HEK293T (cell line): Measurements from ENCODE around the gene ACOXL.

Experiments used
- ARNT ChIP-seq: fragments of 450-650 bp; IDR thresholded peaks from 2 replicates; pipeline ENCODE4 v1.6.1; 2017; ENCODE audit warnings: mild to moderate bottlenecking
- BHLHE40 ChIP-seq: fragments of 450-650 bp; IDR thresholded peaks from 2 replicates; pipeline ENCODE4 v1.6.1; 2016; ENCODE audit warnings: mild to moderate bottlenecking, moderate library complexity, borderline replicate concordance
- CTBP1 ChIP-seq: fragments of 450-650 bp; IDR thresholded peaks from 2 replicates; pipeline ENCODE4 v1.6.1; 2016; ENCODE audit warnings: borderline replicate concordance
- ELF4 ChIP-seq: fragments of 450-650 bp; IDR thresholded peaks from 2 replicates; pipeline ENCODE4 v1.6.1; 2017; ENCODE audit warnings: antibody characterized with exemption
- FOXA1 ChIP-seq: fragments of 450-650 bp; IDR thresholded peaks from 2 replicates; pipeline ENCODE4 v1.6.1; 2016; ENCODE audit warnings: mild to moderate bottlenecking
- HDGF ChIP-seq: fragments of 450-650 bp; IDR thresholded peaks from 2 replicates; pipeline ENCODE4 v1.6.1; 2017; ENCODE audit warnings: antibody characterized with exemption, borderline replicate concordance
- LEF1 ChIP-seq: fragments of 450-650 bp; IDR thresholded peaks from 2 replicates; pipeline ENCODE4 v1.6.1; 2017; ENCODE audit warnings: mild to moderate bottlenecking, borderline replicate concordance
- NFRKB ChIP-seq: fragments of 450-650 bp; IDR thresholded peaks from 2 replicates; pipeline ENCODE4 v1.6.1; 2016; ENCODE audit warnings: mild to moderate bottlenecking, moderate library complexity
- SUZ12 ChIP-seq: fragments of 450-650 bp; IDR thresholded peaks from 2 replicates; pipeline ENCODE4 v1.6.1; 2016; ENCODE audit warnings: mild to moderate bottlenecking
- TARDBP ChIP-seq: fragments of 450-650 bp; IDR thresholded peaks from 2 replicates; pipeline ENCODE4 v1.6.1; 2016

DNA sequence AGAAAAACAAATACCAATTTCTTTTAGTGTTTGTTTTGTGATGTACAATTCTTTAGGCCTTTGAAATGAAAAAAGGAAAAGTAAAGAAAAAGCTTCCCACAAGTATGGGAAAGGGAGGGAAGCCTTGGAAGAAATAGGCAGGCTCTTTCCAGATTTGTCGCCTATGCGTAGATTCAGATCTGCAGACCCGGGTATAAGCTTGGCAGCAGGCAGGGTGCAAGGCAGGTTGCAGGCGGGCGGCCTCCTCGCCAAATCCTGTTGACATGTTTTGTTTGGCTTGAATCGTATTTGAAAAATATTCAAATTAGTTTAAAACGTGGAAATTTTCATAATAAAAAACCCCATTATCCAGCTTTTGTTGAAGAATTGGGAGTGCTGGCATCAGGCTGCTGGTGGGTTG is 104.3 kb downstream of the ACOXL start:
- TF ChIP-seq TARDBP (no peak), ELF4 (no peak), HDGF (no peak), FOXA1 (no peak), NFRKB (no peak), SUZ12 (no peak), ARNT (no peak), BHLHE40 (no peak), CTBP1 (no peak), LEF1 (no peak)
